Endometrial microvascular endothelial cells (primary cell): Measurements from ENCODE around the gene C6orf163. TPM values are rescaled to one million over a fixed set of nuclear protein-coding genes. Genes with fewer than 3 reads are reported as not detected.

Experiments used
- in situ Hi-C: cut with HindIII; loops from 2 replicates; pipeline ENCODE4 v1.10.0; 2017; ENCODE audit warnings: low sequenced_read_pairs, low pct_unique_long_range_greater_than_20kb; ENCODE audit errors: inconsistent ontology term
- total RNA-seq: library from RNA; depleted of rRNA; stranded (reverse); fragments of >200 nt; gene quantifications from one replicate; pipeline ENCODE4 v1.2.3, GENCODE V29; 2015; ENCODE audit errors: inconsistent ontology term

C6orf163 gene
- total RNA-seq, 1 donor from 2014 or later, result 0.19 TPM

- in situ Hi-C loops, result no loop called here
These were observed 5.3 kb downstream of the C6orf163 start for GRCh38 chr6:87349896-87350295.

DNA sequence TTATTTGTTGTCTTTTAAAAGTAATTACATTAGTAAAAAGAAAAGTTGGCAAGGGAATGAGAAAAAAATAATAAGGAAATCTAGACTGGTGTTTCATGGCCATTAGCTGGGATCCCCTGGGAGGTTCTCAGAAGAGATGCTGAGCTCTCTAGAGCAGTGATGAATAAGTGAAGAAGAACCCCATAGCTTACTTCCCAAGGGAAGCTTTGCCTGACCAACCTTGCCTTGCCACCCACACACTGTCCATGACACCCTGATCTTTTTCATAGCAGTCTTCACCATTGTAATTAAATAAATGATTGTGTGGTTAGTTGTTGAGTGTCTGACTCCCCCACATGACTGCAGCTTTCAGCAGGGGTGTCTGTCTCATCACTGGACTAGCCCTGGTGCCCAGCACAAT is 5.9 kb downstream of the C6orf163 start:
- in situ Hi-C loops, result no loop called here

DNA sequence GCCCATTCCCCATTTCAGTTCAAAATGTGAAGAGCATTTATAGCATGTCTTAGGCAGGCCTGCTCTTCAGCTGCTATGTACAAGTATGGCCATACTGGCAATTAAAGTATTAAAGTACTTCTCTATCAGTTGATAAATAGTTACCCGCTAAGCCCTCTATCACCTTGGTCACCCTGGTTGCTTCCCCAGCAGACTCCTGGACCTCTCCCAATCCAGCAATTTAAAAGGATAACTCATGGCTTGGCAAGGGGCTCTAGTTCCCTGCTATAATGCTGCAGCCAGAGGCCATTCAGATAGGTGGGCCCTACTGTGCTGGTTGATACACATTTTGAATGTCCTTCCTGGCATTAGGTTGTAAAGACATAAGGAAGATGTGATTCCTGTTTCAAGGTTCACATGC is 7.0 kb downstream of the C6orf163 start:
- in situ Hi-C loops, result no loop called here

- in situ Hi-C loops, result no loop called here
These were observed 11.6 kb downstream of the C6orf163 start for GRCh38 chr6:87356181-87356580.

- in situ Hi-C loops, result no loop called here
These were observed 13.0 kb downstream of the C6orf163 start for GRCh38 chr6:87357479-87358196.

- in situ Hi-C loops, result no loop called here
These were observed 20.1 kb downstream of the C6orf163 start for GRCh38 chr6:87364602-87365252.

DNA sequence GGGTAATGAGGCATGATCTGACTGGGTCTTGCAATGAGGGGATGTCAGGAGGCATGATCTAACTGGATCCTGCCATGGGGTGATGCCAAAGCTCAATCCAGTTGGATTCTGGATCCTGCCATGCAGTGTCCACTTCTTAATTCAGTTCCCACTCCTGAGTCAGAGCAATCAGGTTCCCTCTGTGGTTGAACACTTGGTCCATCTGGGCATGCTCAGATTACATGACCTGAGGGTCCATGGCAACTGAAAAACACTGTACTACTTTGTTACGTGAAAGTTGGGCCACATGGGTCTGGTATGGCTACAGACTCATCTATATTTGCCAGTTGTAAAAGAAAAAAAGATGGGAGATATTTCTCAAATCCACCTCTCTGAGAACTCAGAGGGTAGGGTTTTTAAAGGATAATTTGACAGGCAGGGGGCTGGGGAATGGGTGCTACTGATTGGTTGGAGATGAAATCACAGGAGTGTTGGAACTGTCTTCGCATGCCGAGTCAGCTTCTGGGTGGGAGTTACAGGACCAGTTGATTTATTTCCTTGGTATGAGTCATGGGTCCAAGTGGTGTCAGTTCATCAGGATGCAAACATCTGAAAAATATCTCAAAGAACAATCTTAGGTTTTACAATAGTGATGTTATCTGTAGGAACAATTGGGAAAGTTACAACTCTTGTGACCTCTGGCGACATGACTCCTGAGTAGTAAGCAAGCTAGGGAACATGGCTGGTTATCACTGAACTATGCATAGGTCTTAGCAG is 21.6 kb downstream of the C6orf163 start:
- in situ Hi-C loops, result no loop called here

GRCh38 chr6:87366899-87367298 is 22.3 kb downstream of the C6orf163 start:
- in situ Hi-C loops, result no loop called here

DNA sequence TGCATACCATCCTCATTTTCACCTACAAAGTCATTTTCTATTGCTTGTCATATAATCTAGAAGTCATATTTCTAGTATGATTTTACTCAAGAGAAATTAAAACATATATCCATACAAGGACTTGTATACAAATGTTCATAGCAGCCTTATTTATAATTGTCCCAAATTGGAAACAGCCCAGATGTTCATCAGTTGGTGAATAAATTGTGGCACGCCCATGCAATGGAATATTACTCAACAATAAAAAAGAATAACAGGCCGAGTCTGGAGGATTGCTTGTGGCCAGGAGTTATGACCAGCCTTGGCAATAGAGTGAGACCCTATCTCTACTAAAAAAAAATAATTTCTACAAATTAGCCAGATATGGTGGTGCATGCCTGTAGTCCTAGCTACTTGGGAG is 28.8 kb downstream of the C6orf163 start:
- in situ Hi-C loops, result no loop called here

- in situ Hi-C loops, result no loop called here
These were observed 30.7 kb downstream of the C6orf163 start for GRCh38 chr6:87375315-87375714.

DNA sequence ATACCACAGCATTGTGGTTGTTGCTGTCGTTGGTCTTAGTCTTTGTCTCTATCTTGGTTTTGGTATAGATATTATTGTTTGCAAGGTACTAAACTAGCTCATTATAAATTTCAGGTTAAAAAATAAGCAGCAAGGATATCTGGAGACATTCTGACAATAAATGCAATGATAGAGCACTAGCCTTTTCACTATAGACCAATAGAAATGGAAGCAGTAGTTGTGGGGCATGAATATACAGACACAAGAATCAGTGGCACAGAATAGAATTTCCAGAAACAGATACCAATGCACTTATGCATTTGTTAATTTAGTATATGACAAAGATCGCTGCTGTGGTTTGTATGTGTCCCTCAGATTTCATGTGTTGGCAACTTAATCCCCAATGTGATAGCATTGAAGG is 32.0 kb downstream of the C6orf163 start:
- in situ Hi-C loops, result no loop called here

DNA sequence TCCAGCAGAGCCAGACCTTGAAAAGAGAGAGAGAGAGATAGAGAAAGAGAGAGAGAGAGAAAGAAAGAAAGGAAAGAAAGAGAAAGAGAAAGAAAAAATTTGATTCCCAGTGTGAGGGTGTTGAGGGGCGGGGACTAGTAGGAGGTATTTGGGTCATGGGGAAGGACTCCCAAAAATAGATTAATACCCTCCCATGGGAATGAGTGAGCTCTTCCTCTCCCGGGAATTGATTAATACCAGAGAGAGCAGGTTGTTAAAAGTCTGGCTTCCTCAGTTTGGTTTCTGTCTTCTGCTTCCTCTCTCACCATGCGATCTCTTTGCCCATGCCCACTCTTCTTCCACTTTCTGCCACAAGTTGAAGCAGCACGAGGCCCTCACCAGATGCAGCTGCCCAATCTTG is 34.3 kb downstream of the C6orf163 start:
- in situ Hi-C loops, result no loop called here

DNA sequence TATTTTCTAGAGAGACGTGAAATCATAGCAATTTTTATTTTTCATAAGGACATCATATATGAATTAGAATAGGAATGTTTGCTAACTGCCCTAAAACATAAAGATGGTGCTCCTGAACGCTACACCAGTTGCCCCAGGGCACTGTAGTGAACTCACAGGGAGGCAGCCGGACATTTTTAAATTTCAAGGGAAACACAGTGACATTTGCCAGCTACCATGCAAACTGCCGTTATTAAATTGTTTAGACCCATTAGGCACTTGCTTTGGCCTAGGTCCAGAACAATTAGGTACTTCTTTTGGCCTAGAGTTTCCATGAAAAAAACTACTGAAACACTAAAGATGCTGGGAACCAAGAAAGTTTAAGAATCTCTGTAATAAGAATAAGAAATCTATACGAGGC is 38.2 kb downstream of the C6orf163 start:
- in situ Hi-C loops, result no loop called here

- in situ Hi-C loops, result no loop called here
These were observed 39.4 kb downstream of the C6orf163 start for GRCh38 chr6:87384038-87384437.

- in situ Hi-C loops, result no loop called here
These were observed 39.8 kb downstream of the C6orf163 start for GRCh38 chr6:87384449-87384848.

GRCh38 chr6:87391334-87391733 is 46.7 kb downstream of the C6orf163 start:
- in situ Hi-C loops, result no loop called here

DNA sequence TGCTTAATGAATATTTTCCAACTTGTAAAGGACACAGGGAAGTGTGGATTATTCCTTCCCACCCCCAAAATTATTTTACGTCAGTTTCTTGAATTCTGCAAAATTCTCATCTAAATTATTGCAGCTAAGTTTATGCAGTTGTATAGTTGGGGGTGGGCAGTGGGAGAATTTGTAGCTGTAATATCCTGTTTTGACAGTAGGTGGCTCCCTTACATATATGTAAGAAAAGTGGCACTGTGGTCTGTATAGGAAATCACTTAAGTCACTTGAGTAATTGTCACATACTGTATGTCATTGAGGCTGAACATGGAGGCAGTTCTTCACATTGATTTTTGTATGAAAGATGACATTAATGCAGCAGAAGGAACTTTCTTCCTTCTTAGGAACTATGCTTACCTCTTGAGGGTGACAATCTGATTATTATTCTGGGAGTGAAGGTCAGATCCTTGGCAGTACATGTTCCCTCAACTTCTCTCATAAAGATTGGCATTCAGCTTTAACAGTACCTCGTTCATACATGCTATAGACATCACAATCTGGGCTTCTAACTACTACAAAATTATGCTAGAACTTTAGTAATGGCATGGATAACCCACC is 48.5 kb downstream of the C6orf163 start:
- in situ Hi-C loops, result no loop called here

DNA sequence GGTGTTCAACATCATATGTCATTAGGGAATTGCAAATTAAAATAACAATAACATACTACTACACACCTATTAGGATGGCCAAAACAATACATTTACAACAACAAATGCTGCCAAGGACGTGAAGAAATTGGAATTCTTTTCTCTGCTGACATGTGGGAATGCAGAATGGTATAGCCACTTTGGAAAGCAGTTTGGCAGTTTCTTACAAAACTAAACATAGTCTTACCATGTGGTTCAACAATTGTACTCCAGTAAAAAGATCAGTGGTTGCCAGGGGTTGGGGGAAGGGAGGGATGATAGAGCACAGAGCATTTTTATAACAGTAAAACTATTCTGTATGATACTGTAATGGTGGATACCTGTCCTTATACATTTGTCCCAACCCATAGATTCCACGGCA is 50.8 kb downstream of the C6orf163 start:
- in situ Hi-C loops, result no loop called here

DNA sequence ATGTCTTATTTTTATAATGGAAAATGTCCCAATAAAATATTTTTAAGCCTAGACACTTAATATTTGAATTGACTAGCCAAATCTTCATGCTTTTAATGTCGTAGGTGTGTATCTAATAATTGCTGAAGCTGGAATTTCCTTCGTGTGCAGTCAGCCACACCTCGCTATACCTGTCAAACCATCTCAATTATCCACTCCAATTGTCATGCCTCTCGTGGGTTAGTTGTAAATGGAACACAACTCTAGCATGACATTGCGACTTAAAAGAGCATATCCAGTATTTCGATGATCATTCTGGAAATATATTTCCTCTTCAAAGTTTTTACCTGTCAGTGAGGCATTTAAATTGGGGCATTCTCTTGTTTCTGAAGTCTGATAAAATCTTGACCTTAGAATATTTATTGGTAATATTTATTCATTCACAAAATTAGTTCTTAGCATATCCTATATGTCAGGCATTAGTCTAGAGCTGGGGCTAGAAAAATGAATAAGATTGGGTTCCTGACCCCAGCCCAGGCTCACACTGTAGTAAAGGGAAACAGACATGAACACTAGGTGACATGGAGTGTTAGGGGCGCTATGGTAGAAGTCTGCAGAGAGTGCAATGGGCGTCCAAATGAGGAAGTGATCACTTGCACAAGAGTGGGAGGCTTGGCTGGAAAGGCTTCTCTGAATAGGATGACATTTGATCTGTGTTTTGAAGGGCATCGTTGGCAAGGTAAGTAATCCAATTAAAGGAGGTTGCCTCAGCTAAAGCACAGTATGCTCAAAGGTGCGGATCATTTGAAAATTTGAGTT is 52.2 kb downstream of the C6orf163 start:
- in situ Hi-C loops, result no loop called here
